Fibroblast of mammary gland (primary cell): ENCODE results near the gene OPN1MW.
"Not testable (repeated sequence)": the region's sequence is repeated elsewhere in the genome, so short reads cannot be mapped to it uniquely, and the experiment has no call there.

Experiments used
- DNase-seq: peaks from one replicate; pipeline ENCODE4 v3.0.0-alpha.2; 2010; ENCODE audit warnings: low read depth
- H3K4me3 ChIP-seq: 2 replicates; pipeline ENCODE4 v1.5.1; 2011; ENCODE audit warnings: low read depth, mild to moderate bottlenecking, low read length, moderate library complexity; ENCODE audit not compliant: control insufficient read depth

Gene OPN1MW

DNA sequence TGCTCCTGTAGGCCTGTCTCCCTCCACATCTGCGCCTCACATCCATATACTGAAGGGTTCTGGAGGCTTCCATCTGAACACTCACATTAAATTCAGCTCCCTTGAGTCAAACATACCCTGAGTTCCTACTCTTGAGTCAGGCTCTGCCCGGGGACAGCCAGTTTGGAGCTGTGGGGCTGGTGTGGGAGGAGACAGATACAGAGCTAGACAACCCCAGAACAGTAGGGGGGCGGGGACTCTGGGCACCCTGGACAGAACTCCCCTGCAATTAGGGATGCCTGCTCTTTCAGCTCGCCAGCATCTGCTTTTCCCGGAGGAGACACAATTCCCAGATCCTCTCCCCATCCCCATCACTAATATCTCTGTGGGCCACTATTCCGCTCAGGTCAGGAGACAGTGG, 42.9 kb downstream of the OPN1MW start:
- H3K4me3 ChIP-seq, result not testable (repeated sequence)

DNA sequence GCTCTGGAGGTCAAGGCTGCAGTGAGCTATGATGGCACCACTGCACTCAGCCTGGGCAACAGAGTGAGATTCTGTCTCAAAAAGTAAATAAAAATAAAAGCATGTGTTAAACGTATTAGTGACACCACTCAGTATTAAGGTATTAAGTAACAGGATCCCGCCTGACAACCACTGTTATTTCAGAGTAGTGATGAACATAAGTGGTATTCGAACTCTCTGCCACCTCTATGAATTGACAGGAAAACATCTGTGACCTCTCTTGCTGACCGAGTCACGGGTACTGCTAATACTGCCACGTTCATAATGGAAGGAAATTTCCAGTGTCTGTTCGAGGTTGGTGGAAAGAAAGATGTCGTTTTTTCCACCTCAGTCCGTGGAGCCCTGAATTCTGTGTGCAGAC, 44.3 kb downstream of the OPN1MW start:
- H3K4me3 ChIP-seq, DNase-seq: not testable (repeated sequence)

More for the DNA sequence above, 42.9 kb downstream of the OPN1MW start:
- DNase-seq, result not testable (repeated sequence)

DNA sequence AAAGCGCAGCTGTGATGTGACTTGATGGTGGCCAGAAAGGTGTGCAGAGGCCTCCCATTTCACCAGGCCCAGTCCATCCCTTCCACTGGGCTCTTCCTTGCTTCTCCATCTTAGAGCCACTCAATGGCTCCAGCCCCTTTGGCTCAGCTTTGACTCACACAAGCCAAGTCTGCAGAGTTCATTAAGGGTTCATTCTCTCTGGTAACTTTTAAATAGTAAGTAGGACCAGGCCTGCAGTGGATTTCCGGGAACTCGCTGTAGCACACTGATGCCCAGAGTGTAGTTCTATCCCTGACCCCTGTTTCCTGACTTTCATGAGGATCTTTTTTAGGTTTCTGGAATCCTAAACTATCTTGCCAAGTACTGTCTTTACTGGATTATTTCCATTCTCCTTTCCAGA, 49.0 kb downstream of the OPN1MW start:
- H3K4me3 ChIP-seq, DNase-seq: not testable (repeated sequence)

DNA sequence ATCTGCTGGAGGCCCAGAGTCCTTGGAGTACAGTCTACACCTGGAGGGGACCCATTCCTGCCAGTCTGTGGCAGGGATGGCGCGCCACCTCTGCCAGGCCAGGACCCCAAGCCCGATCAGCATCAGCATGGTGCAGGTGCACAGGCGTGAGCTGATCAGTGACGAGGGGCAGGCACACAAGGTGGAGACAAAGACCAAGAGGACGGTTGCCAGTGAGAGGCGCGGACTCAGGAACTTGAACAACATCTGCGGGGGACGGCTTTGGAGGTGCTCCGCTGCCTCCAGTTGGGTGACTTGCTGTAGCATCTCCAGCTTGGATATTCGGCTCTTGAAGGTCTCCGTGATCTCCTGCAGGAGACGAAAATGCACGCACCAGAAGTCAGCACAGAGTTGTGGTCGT, 51.2 kb downstream of the OPN1MW start:
- DNase-seq, H3K4me3 ChIP-seq: not testable (repeated sequence)

DNA sequence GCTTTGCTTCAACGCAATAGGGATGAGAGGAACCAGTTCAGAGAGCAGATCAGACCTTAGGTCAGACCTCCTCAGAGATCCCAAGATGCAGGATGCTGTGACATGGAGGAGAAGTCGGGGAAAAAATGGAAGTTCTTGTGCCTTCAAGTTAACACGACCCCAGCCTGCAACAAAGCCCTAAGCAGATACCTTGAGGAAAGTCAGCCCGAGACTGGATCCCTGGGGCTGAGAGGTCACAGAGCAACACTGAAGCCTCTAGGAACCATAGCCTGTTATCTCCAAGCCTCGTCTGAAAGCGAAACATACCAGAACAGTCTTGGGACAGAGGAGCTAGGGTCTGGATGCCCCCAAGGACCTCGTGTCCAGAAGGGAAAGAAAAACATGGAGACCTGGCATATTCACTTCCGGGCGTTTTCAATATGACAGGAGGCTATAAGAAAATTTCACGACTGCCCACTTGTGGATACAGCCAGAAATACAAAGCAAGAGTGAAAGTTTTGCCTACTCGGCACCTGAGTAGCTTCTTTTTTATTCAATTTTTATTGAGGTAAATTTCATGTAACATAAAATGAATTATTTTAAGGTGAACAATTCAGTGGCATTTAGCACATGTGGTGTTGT, 56.7 kb downstream of the OPN1MW start:
- not testable (repeated sequence) for H3K4me3 ChIP-seq, DNase-seq

DNA sequence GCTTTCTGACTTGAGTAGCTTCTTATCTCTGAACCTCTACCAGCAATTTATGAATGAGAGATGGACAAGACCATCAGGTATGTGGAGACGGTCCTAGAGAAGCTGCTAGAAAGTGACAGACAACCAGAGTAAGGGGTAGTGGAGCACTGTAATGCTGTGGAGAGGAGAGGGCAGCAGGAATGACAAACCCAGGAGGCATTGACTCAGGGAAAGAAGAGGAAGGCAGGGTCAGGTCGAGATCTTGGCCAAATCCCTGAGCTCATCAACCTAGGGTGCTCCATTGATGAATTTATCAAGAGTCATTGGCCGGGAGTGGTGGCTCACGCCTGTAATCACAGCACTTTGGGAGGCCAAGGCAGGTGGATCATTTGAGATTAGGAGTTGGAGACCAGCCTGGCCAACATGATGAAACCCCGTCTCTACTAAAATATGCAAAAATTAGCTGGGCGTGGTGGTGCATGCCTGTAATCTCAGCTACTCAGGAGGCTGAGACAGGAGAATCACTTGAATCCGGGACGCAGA, 57.6 kb downstream of the OPN1MW start:
- DNase-seq, H3K4me3 ChIP-seq: not testable (repeated sequence)
